ENCODE data around the gene CLPTM1L. TPM values are rescaled to one million over a fixed set of nuclear protein-coding genes. Genes with fewer than 3 reads are reported as not detected.

The CLPTM1L gene
- polyA plus RNA-seq (ENCODE audit: insufficient read length in 4 of 4), result 100 to 1,000 TPM; 116 to 141 (median 125) TPM

- DNase-seq (ENCODE audit: low read depth in 4 of 4, low spot score in 3 of 4), result peak; percentile 74 to 86 (median 82)
These were observed at the start of gene CLPTM1L for GRCh38 chr5:1344975-1345838. Gene CLPTM1L (minus strand): TSS chr5:1345099. CDS start chr5:1344841, 258 bp downstream.

DNA sequence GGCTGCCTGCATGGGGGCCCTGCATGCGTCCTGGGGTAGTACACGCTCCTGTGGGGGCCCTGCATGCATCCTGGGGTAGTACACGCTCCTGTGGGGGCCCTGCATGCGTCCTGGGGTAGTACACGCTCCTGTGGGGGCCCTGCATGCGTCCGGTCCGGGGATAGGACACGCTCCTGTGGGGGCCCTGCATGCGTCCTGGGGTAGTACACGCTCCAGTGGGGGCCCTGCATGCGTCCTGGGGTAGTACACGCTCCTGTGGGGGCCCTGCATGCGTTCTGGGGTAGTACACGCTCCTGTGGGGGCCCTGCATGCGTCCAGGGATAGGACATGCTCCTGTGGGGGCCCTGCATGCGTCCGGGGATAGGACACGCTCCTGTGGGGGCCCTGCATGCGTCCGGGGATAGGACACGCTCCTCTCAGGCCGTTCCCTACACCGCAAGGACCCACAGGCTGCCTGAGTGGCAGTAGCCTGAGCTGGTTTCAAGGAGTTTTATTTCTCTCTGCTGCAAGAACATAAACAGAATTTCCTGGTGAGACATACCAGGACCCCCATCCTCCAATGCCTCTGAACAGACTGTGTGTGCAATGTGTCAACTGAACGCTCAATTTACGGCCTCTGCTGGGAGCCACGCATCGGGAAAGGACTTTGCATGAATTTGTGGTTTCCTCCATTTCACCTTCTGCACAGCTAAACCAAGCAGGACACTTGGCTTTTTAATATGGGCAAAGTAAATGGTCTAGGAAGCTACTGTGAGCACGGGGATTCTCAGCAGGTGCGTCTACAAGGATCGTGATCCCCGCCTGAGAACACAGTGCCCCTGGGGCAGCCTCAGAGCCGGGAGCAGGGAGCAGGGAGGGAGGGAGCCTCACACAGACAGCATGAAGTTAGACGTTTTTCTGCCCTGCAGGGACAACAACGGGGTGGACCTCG lies 48.9 kb upstream of the CLPTM1L start:
- no peak for DNase-seq (ENCODE audit: low read depth in 4 of 4, low spot score in 3 of 4)

- DNase-seq (ENCODE audit: low read depth in 4 of 4, low spot score in 3 of 4), result no peak
These were observed 48.1 kb upstream of the CLPTM1L start for GRCh38 chr5:1392801-1393565.

DNA sequence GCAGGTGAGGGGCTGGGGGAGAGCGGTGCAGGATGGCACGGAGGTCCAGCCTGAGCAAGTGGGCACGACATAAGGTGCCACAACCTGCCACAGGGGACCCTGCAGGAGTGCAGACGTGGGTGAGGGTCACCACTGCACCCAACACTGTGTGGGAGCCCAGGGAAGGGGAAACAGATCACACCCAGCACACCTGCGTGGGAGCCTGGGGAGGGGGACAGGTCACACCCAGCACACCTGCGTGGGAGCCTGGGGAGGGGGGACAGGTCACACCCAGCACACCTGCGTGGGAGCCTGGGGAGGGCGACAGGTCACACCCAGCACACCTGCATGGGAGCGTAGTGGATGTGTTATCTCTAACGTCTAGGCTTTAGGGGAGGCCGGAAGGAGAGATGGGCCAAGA lies 47.4 kb upstream of the CLPTM1L start:
- no peak for DNase-seq (ENCODE audit: low read depth in 4 of 4, low spot score in 3 of 4)

- no peak for DNase-seq (ENCODE audit: low read depth in 4 of 4, low spot score in 3 of 4)
These were observed 46.8 kb upstream of the CLPTM1L start for GRCh38 chr5:1391691-1392090.

DNA sequence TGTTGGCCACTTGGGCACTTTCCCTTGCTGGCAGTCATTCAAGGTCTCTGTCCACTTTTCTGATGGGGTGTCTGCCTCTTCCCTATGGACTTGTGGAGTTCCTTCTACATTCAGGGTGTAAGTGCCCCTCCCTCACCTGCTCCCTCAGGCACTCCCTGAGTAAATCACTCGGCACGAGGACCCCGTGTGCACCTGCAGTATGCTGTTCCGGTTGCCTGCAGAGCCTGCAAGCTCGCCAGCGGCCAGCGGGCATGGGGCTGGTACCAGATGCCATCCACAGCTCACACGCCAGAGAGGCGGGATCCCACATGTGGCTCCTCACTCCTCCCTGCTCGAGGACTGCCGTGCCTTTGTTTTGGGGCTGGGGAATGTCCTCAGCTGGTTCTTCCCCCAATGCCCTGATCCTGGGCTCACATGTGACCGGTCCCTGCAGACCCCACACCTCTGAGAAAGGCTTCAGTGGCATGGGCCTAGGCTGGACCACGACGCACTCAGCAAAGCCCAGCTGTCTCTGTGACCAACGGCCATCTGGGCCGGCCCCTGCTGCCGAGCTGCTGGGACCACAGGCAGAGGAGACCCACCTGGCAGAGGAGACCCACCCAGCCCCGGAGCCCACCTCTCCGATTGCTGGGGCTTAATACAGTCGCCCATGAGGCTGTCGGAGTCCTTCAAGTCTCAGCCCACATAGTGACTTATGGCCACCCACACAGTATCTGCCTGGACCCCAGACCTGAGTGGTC lies 46.1 kb upstream of the CLPTM1L start:
- DNase-seq (ENCODE audit: low read depth in 4 of 4, low spot score in 3 of 4), result no peak

- DNase-seq (ENCODE audit: low read depth in 4 of 4, low spot score in 3 of 4), result no peak
These were observed 45.4 kb upstream of the CLPTM1L start for GRCh38 chr5:1390333-1390732.

- no peak for DNase-seq (ENCODE audit: low read depth in 4 of 4, low spot score in 3 of 4)
These were observed 43.6 kb upstream of the CLPTM1L start for GRCh38 chr5:1388383-1388967.

DNA sequence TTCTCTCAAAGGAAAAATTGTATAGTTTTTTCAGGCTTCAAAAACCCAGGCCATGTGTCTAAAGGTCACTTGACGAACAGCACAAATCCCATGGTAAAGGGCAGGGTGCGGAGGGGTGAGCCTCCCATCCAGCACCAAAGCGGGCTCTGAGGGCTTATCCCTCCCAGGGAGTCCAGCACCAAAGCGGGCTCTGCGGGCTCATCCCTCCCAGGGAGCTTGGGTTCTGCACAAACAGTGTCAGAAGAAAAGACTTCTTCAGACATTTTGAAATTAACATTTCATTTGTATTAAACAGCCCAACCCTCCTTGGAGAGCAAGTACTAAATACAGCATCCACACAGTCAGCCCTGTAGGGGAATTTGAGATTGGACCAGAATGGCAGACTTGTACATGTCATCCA lies 43.0 kb upstream of the CLPTM1L start:
- DNase-seq (ENCODE audit: low read depth in 4 of 4, low spot score in 3 of 4), result no peak

- no peak for DNase-seq (ENCODE audit: low read depth in 4 of 4, low spot score in 3 of 4)
These were observed 42.3 kb upstream of the CLPTM1L start for GRCh38 chr5:1387059-1387755.

GRCh38 chr5:1386274-1386717 lies 41.4 kb upstream of the CLPTM1L start:
- peak in 3 of 4 donors; percentile 20 to 28 (median 22) for DNase-seq (ENCODE audit: low read depth in 4 of 4, low spot score in 3 of 4)

- DNase-seq (ENCODE audit: low read depth in 4 of 4, low spot score in 3 of 4), result peak; percentile 36 to 45 (median 38)
These were observed 40.7 kb upstream of the CLPTM1L start for GRCh38 chr5:1385395-1386273.

DNA sequence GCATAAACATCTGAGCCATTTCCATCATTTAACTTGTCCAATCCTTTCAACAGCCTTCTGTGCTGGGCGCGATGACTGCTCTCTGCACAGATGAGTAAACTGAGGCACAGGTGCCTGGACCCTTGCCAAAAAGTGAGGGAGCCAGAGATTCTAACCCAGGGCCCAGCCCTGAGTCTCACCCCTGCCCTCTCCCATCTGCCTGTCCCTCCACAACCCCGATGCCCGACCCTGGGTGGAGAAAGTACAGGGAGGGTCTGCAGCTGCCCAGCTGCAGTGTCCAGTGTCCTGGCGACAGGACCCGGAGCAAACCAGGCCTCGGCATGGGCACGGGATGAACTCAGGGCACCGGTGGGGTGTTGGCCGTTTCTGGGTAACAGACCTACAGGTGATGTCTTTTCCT lies 39.6 kb upstream of the CLPTM1L start:
- no peak for DNase-seq (ENCODE audit: low read depth in 4 of 4, low spot score in 3 of 4)

GRCh38 chr5:1383886-1384401 lies 39.0 kb upstream of the CLPTM1L start:
- no peak for DNase-seq (ENCODE audit: low read depth in 4 of 4, low spot score in 3 of 4)

DNA sequence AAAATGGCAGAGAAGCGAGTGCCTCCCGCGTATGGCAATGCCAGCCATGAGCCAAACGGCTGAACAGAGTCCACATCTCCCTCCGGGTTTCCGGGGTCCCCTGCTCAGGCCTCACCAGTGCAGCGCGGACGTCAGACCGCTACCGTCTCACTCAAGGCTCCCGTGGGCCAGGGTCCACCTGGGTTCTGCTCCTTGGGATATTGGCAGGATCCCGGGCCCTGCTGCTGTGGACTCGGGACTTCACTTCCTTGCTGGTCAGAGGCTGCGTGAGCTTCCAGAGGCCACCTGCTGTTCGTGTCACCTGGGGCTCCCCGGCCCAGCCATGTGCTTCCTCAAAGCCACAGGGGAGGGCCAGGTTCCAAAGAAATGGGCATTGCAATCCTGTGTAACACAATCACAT lies 38.4 kb upstream of the CLPTM1L start:
- no peak for DNase-seq (ENCODE audit: low read depth in 4 of 4, low spot score in 3 of 4)

GRCh38 chr5:1382248-1382700 lies 37.4 kb upstream of the CLPTM1L start:
- DNase-seq (ENCODE audit: low read depth in 4 of 4, low spot score in 3 of 4), result no peak
